CD14-positive monocyte (primary cell): ENCODE results near the gene SLC24A3. TPM values are rescaled to one million over a fixed set of nuclear protein-coding genes. Genes with fewer than 3 reads are reported as not detected.
A peak's percentile ranks its signal among the peaks of the same experiment; 100 is the strongest.

Experiments used
- DNase-seq, 3 donors: peaks; one replicate each; pipeline ENCODE4 v3.0.0-alpha.2; 2011 to 2022
- H2AFZ ChIP-seq: 2 replicates; pipeline ENCODE4 v1.6.0; 2012; ENCODE audit warnings: mild to moderate bottlenecking, low read depth, low read length, inconsistent platforms; ENCODE audit not compliant: insufficient read depth, poor library complexity, severe bottlenecking
- H3K27ac ChIP-seq, 2 donors: 1 replicate in 1 of 2; 2 replicates in 1 of 2; pipeline ENCODE4 v1.5.1; 2012 to 2013; ENCODE audit warnings: low read length in 2 of 2, control low read depth in 1 of 2, inconsistent platforms in 1 of 2, low read depth in 1 of 2, mild to moderate bottlenecking in 1 of 2
- H3K27me3 ChIP-seq, 2 donors: one replicate each; pipeline versions ENCODE4 v1.6.0 to v1.6.1; 2011 to 2013; ENCODE audit warnings: low read length in 2 of 2; ENCODE audit not compliant: control insufficient read depth in 2 of 2, insufficient read depth in 2 of 2
- H3K36me3 ChIP-seq, 2 donors: replicated peaks in 1 of 2; 1 replicate in 1 of 2; 2 replicates in 1 of 2; pipeline versions ENCODE4 v1.5.1 to v1.6.1; 2012 to 2013; ENCODE audit warnings: low read length in 2 of 2, control low read depth in 1 of 2, inconsistent platforms in 1 of 2, mild to moderate bottlenecking in 1 of 2; ENCODE audit not compliant: insufficient read depth in 2 of 2, control insufficient read depth in 1 of 2
- H3K4me1 ChIP-seq, 2 donors: 1 replicate in 1 of 2; 2 replicates in 1 of 2; pipeline versions ENCODE4 v1.5.1 to v1.6.1; 2012 to 2013; ENCODE audit warnings: low read length in 2 of 2, control low read depth in 1 of 2, inconsistent platforms in 1 of 2, mild to moderate bottlenecking in 1 of 2, moderate library complexity in 1 of 2; ENCODE audit not compliant: insufficient read depth in 2 of 2, control insufficient read depth in 1 of 2
- H3K4me2 ChIP-seq: replicated peaks from 2 replicates; pipeline ENCODE3; 2012; ENCODE audit warnings: low read length, moderate library complexity, mild to moderate bottlenecking; ENCODE audit not compliant: poor library complexity, severe bottlenecking; ENCODE audit errors: extremely low read depth
- H3K4me3 ChIP-seq, 3 experiments: fragments of 200-600 bp in 1 of 3; sonication (generic) in 1 of 3; replicated peaks in 1 of 3; 1 replicate in 2 of 3; 2 replicates in 1 of 3; pipeline ENCODE4 v1.5.1; 2011 to 2013; ENCODE audit warnings: low read length in 3 of 3, mild to moderate bottlenecking in 3 of 3, control low read depth in 2 of 3, low read depth in 2 of 3, inconsistent platforms in 1 of 3, moderate library complexity in 1 of 3
- H3K79me2 ChIP-seq: 2 replicates; pipeline ENCODE4 v1.6.0; 2012; ENCODE audit warnings: mild to moderate bottlenecking, control low read depth, inconsistent platforms, low read length, moderate library complexity; ENCODE audit not compliant: insufficient read depth
- H3K9ac ChIP-seq: 2 replicates; pipeline ENCODE4 v1.6.0; 2017; ENCODE audit warnings: low read length, mild to moderate bottlenecking; ENCODE audit not compliant: insufficient read depth, poor library complexity, severe bottlenecking
- H3K9me3 ChIP-seq, 2 donors: replicated peaks in 1 of 2; 1 replicate in 1 of 2; 2 replicates in 1 of 2; pipeline versions ENCODE4 v1.5.1 to v1.6.1; 2012 to 2013; ENCODE audit warnings: low read length in 2 of 2, control low read depth in 1 of 2; ENCODE audit not compliant: control insufficient read depth in 1 of 2, insufficient read depth in 1 of 2
- H4K20me1 ChIP-seq: 2 replicates; pipeline ENCODE4 v1.6.0; 2012; ENCODE audit warnings: mild to moderate bottlenecking, low read length, control low read depth, moderate library complexity; ENCODE audit not compliant: insufficient read depth
- H3K27ac Mint-ChIP-seq, 7 donors: one replicate each; pipeline ENCODE4 v1.8.0; 2020; ENCODE audit warnings: mild to moderate bottlenecking in 7 of 7, mixed read lengths in 7 of 7, moderate library complexity in 6 of 7, inconsistent platforms in 2 of 7
- H3K27me3 Mint-ChIP-seq, 3 donors: one replicate each; pipeline ENCODE4 v1.8.0; 2021 to 2022; ENCODE audit warnings: low read depth in 3 of 3, mild to moderate bottlenecking in 3 of 3, mixed read lengths in 3 of 3, moderate library complexity in 3 of 3, inconsistent platforms in 1 of 3
- H3K36me3 Mint-ChIP-seq, 2 donors: one replicate each; pipeline ENCODE4 v1.8.0; 2020; ENCODE audit warnings: mixed read lengths in 2 of 2, inconsistent platforms in 1 of 2, mild to moderate bottlenecking in 1 of 2
- H3K4me1 Mint-ChIP-seq: one replicate; pipeline ENCODE4 v1.8.0; 2020; ENCODE audit warnings: mild to moderate bottlenecking, mixed read lengths
- H3K4me3 Mint-ChIP-seq, 2 donors: one replicate each; pipeline ENCODE4 v1.8.0; 2020; ENCODE audit warnings: mild to moderate bottlenecking in 2 of 2, mixed read lengths in 2 of 2, moderate library complexity in 1 of 2
- H3K9me3 Mint-ChIP-seq, 7 donors: one replicate each; pipeline ENCODE4 v1.8.0; 2020 to 2022; ENCODE audit warnings: mixed read lengths in 7 of 7, mild to moderate bottlenecking in 6 of 7, moderate library complexity in 6 of 7, inconsistent platforms in 2 of 7
- WGBS: methylation state at CpG from one replicate; pipeline ENCODE4 v1.1.5; 2013; ENCODE audit warnings: missing lambda C conversion rate; ENCODE audit not compliant: insufficient coverage; 5-methylcytosine and 5-hydroxymethylcytosine counted together
- intact Hi-C, 2 donors: fragments of 100-400 bp; cut with micrococcal nuclease; formaldehyde crosslinking; loops; one replicate each; pipeline versions ENCODE4 v1.15.0 to v1.15.1; 2023
- polyA plus RNA-seq, 3 donors: library from polyadenylated mRNA; depleted of rRNA in 1 of 3; unstranded in 2 of 3; stranded (reverse) in 1 of 3; fragments of 300-500 nt in 2 of 3; fragments of >200 nt in 1 of 3; fragmentation: Illumina TruSeq in 2 of 3; gene quantifications; 1 replicate in 2 of 3; 2 replicates in 1 of 3; pipeline ENCODE4 v1.2.3, GENCODE V29; 2012 to 2021
- TF ChIP-seq, protein P1 (sequence below): fragments of 200-600 bp; IDR thresholded peaks from one replicate; pipeline ENCODE4 v1.8.0; 2022; ENCODE audit warnings: antibody characterized with exemption, mild to moderate bottlenecking

Gene SLC24A3
- polyA plus RNA-seq, 3 donors = 0.04 to 0.08 TPM; not detected in 1

DNA sequence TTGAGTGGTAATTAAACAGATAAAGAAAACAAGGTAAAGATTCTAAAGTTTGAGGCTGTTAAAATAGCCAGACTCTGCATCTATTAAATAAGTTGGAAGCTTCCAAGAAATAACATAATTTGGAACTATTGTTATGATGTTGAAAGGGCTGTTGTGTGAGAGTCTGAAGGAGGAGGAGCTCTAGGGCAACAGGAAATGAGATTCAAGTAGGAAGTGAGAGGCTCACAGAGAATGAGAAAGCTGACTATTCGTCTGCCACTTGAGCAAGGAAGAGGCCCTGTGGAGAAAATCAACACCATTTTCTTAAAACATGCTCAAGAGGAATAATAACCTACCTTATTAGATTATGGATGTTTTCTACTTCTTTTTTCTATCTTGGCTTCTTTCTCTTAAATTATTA lies 185.2 kb downstream of the SLC24A3 start:
- no CpG with 5 or more reads among the region's 1 CpG for WGBS
- H3K27ac Mint-ChIP-seq = no peak overlapping the region
- Histone ChIP-seq H3K4me2 (no peak overlapping the region), H3K9me3 (peaks cover 8 to 15% of the 10 kb centered on the region in 2 donors), H3K27ac (no peak overlapping the region), H3K79me2 (no peaks in the 10 kb centered on the region), H3K27me3 (no peaks in the 10 kb centered on the region), H3K4me1 (no peaks in the 10 kb centered on the region), H2AFZ (no peak overlapping the region), H3K4me3 (no peak overlapping the region), H3K36me3 (no peaks in the 10 kb centered on the region), H3K9ac (no peak overlapping the region), H4K20me1 (no peaks in the 10 kb centered on the region)
- intact Hi-C loops = no loop called here
- H3K4me1 Mint-ChIP-seq = peaks cover 2% of the 10 kb centered on the region
- DNase-seq = peak in 1 of 3 donors; percentile 7
- no peaks in the 10 kb centered on the region for H3K36me3 Mint-ChIP-seq
- TF ChIP-seq, protein P1, sequence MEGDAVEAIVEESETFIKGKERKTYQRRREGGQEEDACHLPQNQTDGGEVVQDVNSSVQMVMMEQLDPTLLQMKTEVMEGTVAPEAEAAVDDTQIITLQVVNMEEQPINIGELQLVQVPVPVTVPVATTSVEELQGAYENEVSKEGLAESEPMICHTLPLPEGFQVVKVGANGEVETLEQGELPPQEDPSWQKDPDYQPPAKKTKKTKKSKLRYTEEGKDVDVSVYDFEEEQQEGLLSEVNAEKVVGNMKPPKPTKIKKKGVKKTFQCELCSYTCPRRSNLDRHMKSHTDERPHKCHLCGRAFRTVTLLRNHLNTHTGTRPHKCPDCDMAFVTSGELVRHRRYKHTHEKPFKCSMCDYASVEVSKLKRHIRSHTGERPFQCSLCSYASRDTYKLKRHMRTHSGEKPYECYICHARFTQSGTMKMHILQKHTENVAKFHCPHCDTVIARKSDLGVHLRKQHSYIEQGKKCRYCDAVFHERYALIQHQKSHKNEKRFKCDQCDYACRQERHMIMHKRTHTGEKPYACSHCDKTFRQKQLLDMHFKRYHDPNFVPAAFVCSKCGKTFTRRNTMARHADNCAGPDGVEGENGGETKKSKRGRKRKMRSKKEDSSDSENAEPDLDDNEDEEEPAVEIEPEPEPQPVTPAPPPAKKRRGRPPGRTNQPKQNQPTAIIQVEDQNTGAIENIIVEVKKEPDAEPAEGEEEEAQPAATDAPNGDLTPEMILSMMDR = no peak
- peaks cover 0 to 2% (median 2%) of the 10 kb centered on the region in 3 donors for H3K27me3 Mint-ChIP-seq
- H3K4me3 Mint-ChIP-seq = no peak overlapping the region
- H3K9me3 Mint-ChIP-seq = peaks cover 9 to 24% (median 18%) of the 10 kb centered on the region in 7 donors

DNA sequence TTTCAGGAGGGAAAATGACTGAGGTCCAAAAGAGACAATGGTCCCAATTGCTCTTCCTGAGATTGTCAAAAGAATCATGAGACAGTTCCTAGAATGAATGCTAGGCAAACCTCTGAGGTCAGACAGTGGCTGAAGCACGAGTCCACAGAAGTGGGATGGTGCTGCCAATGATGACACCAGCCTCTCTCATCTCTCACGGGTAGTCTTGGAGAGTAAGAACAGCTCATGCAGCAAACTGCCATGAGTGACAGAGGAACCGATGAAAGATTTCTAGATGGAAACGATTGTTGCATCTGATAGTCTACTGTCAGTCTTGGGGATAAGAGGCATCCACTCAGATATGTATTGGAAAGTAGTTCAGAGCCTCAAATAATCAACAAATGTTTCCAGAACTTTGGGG lies 188.7 kb downstream of the SLC24A3 start:
- Mint-ChIP-seq H3K9me3 (peaks cover 5 to 23% (median 19%) of the 10 kb centered on the region in 7 donors), H3K4me3 (no peak overlapping the region), H3K36me3 (no peaks in the 10 kb centered on the region), H3K27ac (no peak overlapping the region), H3K27me3 (peaks cover 1 to 5% (median 2%) of the 10 kb centered on the region in 3 donors), H3K4me1 (peaks cover 2% of the 10 kb centered on the region)
- H4K20me1 ChIP-seq = no peaks in the 10 kb centered on the region
- WGBS = 84% methylated on average over 4 of the region's 4 CpGs
- H3K79me2 ChIP-seq = no peaks in the 10 kb centered on the region
- no peak overlapping the region for H3K9ac ChIP-seq
- no peaks in the 10 kb centered on the region for H3K27me3 ChIP-seq
- H2AFZ ChIP-seq = no peak overlapping the region
- H3K4me3 ChIP-seq = no peak overlapping the region
- DNase-seq = no peak
- intact Hi-C loops = no loop called here
- peaks cover 4 to 15% of the 10 kb centered on the region in 2 donors for H3K9me3 ChIP-seq
- no peak overlapping the region for H3K27ac ChIP-seq
- no peaks in the 10 kb centered on the region for H3K36me3 ChIP-seq
- no peak overlapping the region for H3K4me2 ChIP-seq
- TF ChIP-seq, protein P1 = no peak
- H3K4me1 ChIP-seq = no peaks in the 10 kb centered on the region
